Cardiac muscle cell (in vitro differentiated cells and primary cell): ENCODE data around the gene CUBN. TPM values are rescaled to one million over a fixed set of nuclear protein-coding genes. Genes with fewer than 3 reads are reported as not detected.
A peak's percentile ranks its signal among the peaks of the same experiment; 100 is the strongest.

Experiments used
- DNase-seq, 2 donors: peaks; one replicate each; pipeline versions ENCODE4 v3.0.0 to v3.0.0-alpha.2; 2010 to 2017; ENCODE audit warnings: low read depth in 1 of 2, low spot score in 1 of 2
- H3K27ac ChIP-seq: fragments of 200-600 bp; sonication (generic); 2 replicates; pipeline ENCODE4 v1.5.1; 2016
- H3K27me3 ChIP-seq: fragments of 200-600 bp; sonication (generic); 2 replicates; pipeline ENCODE4 v1.6.0; 2016; ENCODE audit warnings: control low read depth
- H3K36me3 ChIP-seq: fragments of 200-600 bp; sonication (generic); 2 replicates; pipeline ENCODE4 v1.5.1; 2016; ENCODE audit warnings: control low read depth
- H3K4me1 ChIP-seq: fragments of 200-600 bp; sonication (generic); 2 replicates; pipeline ENCODE4 v1.8.1; 2017; ENCODE audit warnings: low read depth, mild to moderate bottlenecking, mixed run types
- H3K4me3 ChIP-seq: fragments of 200-600 bp; sonication (generic); 2 replicates; pipeline ENCODE4 v1.5.1; 2016; ENCODE audit warnings: mild to moderate bottlenecking
- H3K9me3 ChIP-seq: fragments of 200-600 bp; sonication (generic); 2 replicates; pipeline ENCODE4 v1.5.1; 2017; ENCODE audit warnings: low read depth, mild to moderate bottlenecking, control low read depth
- polyA plus RNA-seq: library from polyadenylated mRNA; unstranded; fragments of >200 nt; fragmentation: Nextera tagmentation; extraction: Ambion mirVana; gene quantifications from 2 replicates; pipeline ENCODE4 v1.2.1, GENCODE V29; 2016
- total RNA-seq: library from RNA; depleted of rRNA; stranded (reverse); fragments of >200 nt; gene quantifications from 2 replicates; pipeline ENCODE4 v1.2.3, GENCODE V29; 2016
- TF ChIP-seq, protein P1 (sequence below): IDR thresholded peaks from 2 replicates; pipeline ENCODE4 v1.5.1; 2012; ENCODE audit warnings: low read depth, mild to moderate bottlenecking, low read length

CUBN gene
- total and polyA plus RNA-seq, 2 experiments from 2014 or later = 0.79 to 2.7 TPM

DNA sequence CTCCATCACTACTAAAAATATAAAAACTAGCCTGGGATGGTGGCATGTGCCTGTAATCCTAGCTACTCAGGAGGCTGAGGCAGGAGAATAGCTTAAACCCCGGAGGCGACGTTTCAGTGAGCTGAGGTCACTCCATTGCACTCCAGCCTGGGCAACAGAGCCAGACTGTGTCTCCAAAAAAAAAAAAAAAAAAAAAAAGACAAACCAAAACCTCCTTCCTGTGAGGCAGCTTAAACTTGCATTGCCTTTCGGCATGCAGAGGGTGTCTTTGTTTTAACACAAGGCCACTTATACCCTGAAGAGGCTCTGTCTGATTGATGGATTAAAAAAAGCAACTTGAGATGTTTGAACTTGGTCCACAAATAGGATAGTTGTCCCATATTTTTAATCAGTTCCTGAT is 184.0 kb downstream of the CUBN start:
- no peaks in the 10 kb centered on the region for H3K36me3 ChIP-seq
- H3K27me3 ChIP-seq = no peaks in the 10 kb centered on the region
- no peaks in the 10 kb centered on the region for H3K9me3 ChIP-seq
- H3K4me3 ChIP-seq = no peak overlapping the region
- TF ChIP-seq, protein P1, sequence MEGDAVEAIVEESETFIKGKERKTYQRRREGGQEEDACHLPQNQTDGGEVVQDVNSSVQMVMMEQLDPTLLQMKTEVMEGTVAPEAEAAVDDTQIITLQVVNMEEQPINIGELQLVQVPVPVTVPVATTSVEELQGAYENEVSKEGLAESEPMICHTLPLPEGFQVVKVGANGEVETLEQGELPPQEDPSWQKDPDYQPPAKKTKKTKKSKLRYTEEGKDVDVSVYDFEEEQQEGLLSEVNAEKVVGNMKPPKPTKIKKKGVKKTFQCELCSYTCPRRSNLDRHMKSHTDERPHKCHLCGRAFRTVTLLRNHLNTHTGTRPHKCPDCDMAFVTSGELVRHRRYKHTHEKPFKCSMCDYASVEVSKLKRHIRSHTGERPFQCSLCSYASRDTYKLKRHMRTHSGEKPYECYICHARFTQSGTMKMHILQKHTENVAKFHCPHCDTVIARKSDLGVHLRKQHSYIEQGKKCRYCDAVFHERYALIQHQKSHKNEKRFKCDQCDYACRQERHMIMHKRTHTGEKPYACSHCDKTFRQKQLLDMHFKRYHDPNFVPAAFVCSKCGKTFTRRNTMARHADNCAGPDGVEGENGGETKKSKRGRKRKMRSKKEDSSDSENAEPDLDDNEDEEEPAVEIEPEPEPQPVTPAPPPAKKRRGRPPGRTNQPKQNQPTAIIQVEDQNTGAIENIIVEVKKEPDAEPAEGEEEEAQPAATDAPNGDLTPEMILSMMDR = no peak
- no peak overlapping the region for H3K27ac ChIP-seq
- H3K4me1 ChIP-seq = peaks cover 18% of the 10 kb centered on the region
- DNase-seq = peak in 1 of 2 donors; percentile 24

DNA sequence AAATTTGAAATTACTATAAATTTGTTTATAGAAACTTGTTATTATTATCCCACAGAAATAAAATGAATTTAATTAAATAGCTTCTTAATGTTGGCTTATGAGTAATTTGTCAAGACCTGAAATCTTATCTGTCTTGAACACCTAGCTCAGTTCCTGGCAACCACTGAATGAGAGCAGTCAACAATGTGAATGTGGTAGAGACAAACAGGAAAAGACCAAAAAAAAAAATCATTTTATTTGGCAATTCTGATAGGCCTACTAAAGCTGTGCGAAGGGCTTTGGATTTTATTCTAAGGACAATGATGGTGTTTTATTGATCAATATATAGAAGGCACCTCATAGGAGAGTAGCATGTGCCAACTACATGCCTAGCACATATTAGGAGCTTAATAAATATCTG is 184.6 kb downstream of the CUBN start:
- TF ChIP-seq, protein P1 = no peak
- Histone ChIP-seq H3K27me3 (no peaks in the 10 kb centered on the region), H3K4me1 (peaks cover 15% of the 10 kb centered on the region), H3K9me3 (no peaks in the 10 kb centered on the region), H3K36me3 (no peaks in the 10 kb centered on the region), H3K27ac (no peak overlapping the region), H3K4me3 (no peak overlapping the region)
- no peak for DNase-seq

DNA sequence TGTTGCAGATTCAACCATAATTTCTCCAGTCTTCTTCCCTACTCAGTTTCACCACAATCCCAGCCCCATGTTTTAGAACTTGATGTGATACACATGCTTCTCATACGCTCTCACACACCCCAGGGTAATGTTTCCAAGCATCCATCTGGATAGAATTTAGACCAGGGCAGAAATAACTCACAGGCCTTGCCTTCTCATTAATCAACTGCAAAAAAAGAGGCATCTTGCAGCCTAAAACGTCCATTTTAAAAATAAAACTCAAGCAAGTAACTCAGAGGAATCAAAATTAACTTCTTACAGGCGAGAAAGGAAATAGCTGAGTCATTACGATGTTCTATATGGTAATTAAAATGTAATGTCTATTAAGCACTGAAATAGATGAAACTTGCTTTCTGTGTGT is 185.2 kb downstream of the CUBN start:
- H3K36me3 ChIP-seq = no peaks in the 10 kb centered on the region
- TF ChIP-seq, protein P1 = no peak
- H3K9me3 ChIP-seq = no peaks in the 10 kb centered on the region
- H3K27ac ChIP-seq = no peak overlapping the region
- peaks cover 15% of the 10 kb centered on the region for H3K4me1 ChIP-seq
- H3K4me3 ChIP-seq = no peak overlapping the region
- H3K27me3 ChIP-seq = no peaks in the 10 kb centered on the region
- peak in 1 of 2 donors; percentile 54 for DNase-seq

DNA sequence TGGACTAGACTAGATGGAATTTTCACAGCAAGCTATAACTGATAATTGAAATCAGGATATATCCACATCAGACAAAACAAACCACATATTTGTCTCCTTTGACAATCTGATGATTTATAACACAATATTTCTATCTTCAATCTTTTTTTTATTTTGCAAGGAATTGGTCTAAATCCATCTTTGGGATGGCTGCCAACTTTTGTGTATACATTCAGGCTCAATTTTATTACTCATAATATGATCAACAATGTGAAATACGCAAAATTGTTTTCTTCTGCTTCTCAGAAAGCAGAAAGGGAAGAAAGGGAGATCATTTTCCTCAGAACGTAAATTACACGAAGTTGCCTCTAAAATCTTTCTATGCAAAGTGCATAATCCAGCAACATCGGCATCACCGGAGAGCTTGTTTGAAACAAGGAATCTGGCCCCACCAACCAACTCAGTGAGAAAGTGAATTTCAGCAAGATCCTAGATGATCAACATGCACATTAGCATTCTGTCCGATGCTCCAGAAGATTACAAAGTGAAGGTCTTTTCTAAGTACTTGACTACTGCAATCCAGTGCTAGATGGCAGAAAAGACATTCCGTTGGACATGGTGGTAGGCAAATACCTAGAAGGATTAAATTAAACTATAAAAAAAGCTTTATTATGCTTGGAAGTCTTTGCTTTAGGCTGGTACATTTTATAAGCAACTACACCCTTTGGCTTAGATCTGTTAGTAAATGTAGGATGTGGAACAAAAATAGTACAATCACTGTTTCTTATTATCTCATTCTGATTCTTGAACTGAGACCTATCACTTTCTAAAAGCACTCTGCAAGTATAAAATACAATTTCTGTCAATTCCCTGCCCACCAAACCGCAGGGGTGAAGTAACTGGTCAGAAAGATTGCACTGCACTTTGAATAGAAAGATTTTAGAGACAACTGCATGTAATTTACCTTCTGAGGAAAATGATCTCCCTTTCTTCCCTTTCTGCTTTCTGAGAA is 186.0 kb downstream of the CUBN start:
- DNase-seq = peak in 1 of 2 donors; percentile 38
- no peaks in the 10 kb centered on the region for H3K9me3 ChIP-seq
- peaks cover 15% of the 10 kb centered on the region for H3K4me1 ChIP-seq
- no peak overlapping the region for H3K27ac ChIP-seq
- TF ChIP-seq, protein P1 = no peak
- H3K4me3 ChIP-seq = no peak overlapping the region
- H3K27me3 ChIP-seq = no peaks in the 10 kb centered on the region
- no peaks in the 10 kb centered on the region for H3K36me3 ChIP-seq

DNA sequence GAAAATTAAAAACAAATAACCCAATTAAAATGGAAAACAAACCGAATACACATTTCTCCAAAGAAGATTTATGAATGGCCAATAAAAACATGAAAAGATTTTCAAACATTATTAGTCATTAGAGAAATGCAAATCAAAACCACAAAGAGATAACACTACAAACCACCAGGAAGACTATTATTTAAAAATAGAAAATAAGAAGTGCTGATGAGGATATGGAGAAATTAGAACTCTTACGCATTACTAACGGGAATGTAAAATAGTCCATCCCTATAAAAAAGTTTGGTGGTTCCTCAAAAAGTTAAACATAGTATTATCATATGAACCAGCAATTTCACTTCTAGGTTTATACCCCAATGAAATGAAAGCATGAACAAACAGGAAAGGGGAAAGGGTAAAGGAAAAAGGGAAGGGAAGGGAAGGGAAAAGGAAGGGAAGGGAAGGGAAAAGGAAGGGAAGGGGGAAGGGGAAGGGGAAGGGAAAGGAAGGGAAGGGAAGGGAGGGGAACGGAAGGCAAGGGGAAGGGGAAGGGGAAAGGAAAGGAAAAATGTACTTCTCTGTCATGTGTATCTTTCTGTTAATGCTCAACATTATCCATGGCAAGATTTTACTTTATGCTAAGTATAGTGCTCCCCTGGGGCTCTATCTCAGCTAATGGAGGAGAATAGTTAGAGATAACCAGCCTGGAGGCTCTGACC is 187.1 kb downstream of the CUBN start:
- no peaks in the 10 kb centered on the region for H3K27me3 ChIP-seq
- TF ChIP-seq, protein P1 = no peak
- H3K36me3 ChIP-seq = no peaks in the 10 kb centered on the region
- H3K4me3 ChIP-seq = no peak overlapping the region
- peaks cover 15% of the 10 kb centered on the region for H3K4me1 ChIP-seq
- DNase-seq = no peak
- H3K27ac ChIP-seq = no peak overlapping the region
- no peaks in the 10 kb centered on the region for H3K9me3 ChIP-seq
